WTC11 (cell line): ENCODE data around the gene AP3M1. TPM values are rescaled to one million over a fixed set of nuclear protein-coding genes. Genes with fewer than 3 reads are reported as not detected.

Experiments used
- ATAC-seq: fragments of 200-7000 bp; cut with Tn5 transposase; 2 replicates; pipeline ENCODE4 v1.10.0; 2021; ENCODE audit warnings: mild to moderate bottlenecking, moderate library complexity
- CTCF ChIA-PET: fragments of 300-600 bp; sonication (Branson Sonifier 250); formaldehyde crosslinking; loops from one replicate; lab custom pipeline; 2021; ENCODE audit warnings: antibody characterized with exemption; lab: Charles Lee
- POLR2A ChIA-PET: fragments of 350-600 bp; sonication (Branson Sonifier 250); formaldehyde crosslinking; loops from one replicate; lab custom pipeline; 2021; ENCODE audit warnings: antibody characterized with exemption; lab: Charles Lee
- DNase-seq: peaks from one replicate; pipeline ENCODE4 v3.0.0; 2021; ENCODE audit warnings: low spot score
- H3K27ac Mint-ChIP-seq: 2 replicates; pipeline ENCODE4 v1.8.0; 2021; ENCODE audit warnings: mixed read lengths
- H3K27me3 Mint-ChIP-seq: 2 replicates; pipeline ENCODE4 v1.8.0; 2021; ENCODE audit warnings: low read depth, mild to moderate bottlenecking, moderate library complexity, mixed read lengths
- H3K36me3 Mint-ChIP-seq: 2 replicates; pipeline ENCODE4 v1.8.0; 2021; ENCODE audit warnings: mixed read lengths
- H3K4me1 Mint-ChIP-seq: 2 replicates; pipeline ENCODE4 v1.8.0; 2022; ENCODE audit warnings: mixed read lengths
- H3K4me3 Mint-ChIP-seq: 2 replicates; pipeline ENCODE4 v1.8.0; 2021; ENCODE audit warnings: mild to moderate bottlenecking, moderate library complexity, mixed read lengths
- H3K9me3 Mint-ChIP-seq: 2 replicates; pipeline ENCODE4 v1.8.0; 2021; ENCODE audit warnings: mixed read lengths
- CBFB ChIP-seq: sonication (generic); formaldehyde crosslinking; IDR thresholded peaks from 2 replicates; pipeline ENCODE4 v1.8.1; 2022; ENCODE audit warnings: mild to moderate bottlenecking, low read depth, missing genetic modification reagents
- IRF2 ChIP-seq: sonication (generic); formaldehyde crosslinking; IDR thresholded peaks from 2 replicates; pipeline ENCODE4 v1.8.0; 2022; ENCODE audit warnings: low read depth, missing genetic modification reagents, borderline replicate concordance
- KAT7 ChIP-seq: sonication (generic); formaldehyde crosslinking; IDR thresholded peaks from 2 replicates; pipeline ENCODE4 v1.8.1; 2023; ENCODE audit warnings: missing genetic modification reagents, mild to moderate bottlenecking, borderline replicate concordance
- MXD4 ChIP-seq: fragments of 250-450 bp; sonication (Bioruptor Pico); IDR thresholded peaks from 2 replicates; pipeline ENCODE4 v1.8.0; 2021; ENCODE audit warnings: mild to moderate bottlenecking, moderate library complexity, borderline replicate concordance
- OVOL2 ChIP-seq: fragments of 250-450 bp; sonication (Bioruptor Pico); IDR thresholded peaks from 2 replicates; pipeline ENCODE4 v1.9.0; 2021; ENCODE audit warnings: mild to moderate bottlenecking, borderline replicate concordance
- SOX15 ChIP-seq: fragments of 250-450 bp; sonication (Bioruptor Pico); IDR thresholded peaks from 2 replicates; pipeline ENCODE4 v1.9.0; 2021; ENCODE audit warnings: mild to moderate bottlenecking
- TCF7 ChIP-seq: sonication (generic); formaldehyde crosslinking; IDR thresholded peaks from 2 replicates; pipeline ENCODE4 v1.8.0; 2022; ENCODE audit warnings: mild to moderate bottlenecking, low read depth, missing genetic modification reagents, moderate library complexity
- TEAD1 ChIP-seq: sonication (generic); formaldehyde crosslinking; IDR thresholded peaks from 2 replicates; pipeline ENCODE4 v1.8.0; 2022; ENCODE audit warnings: mild to moderate bottlenecking, missing genetic modification reagents
- TP53 ChIP-seq: sonication (generic); formaldehyde crosslinking; IDR thresholded peaks from 2 replicates; pipeline ENCODE4 v1.8.1; 2023; ENCODE audit warnings: mild to moderate bottlenecking, missing genetic modification reagents
- ZNF671 ChIP-seq: fragments of 250-450 bp; sonication (Bioruptor Pico); IDR thresholded peaks from 2 replicates; pipeline ENCODE4 v1.8.0; 2021; ENCODE audit warnings: mild to moderate bottlenecking
- total RNA-seq: library from RNA; stranded (reverse); gene quantifications from 3 replicates; pipeline ENCODE4 v1.2.3, GENCODE V29; 2021
- TF ChIP-seq, protein P1 (sequence below): fragments of 250-450 bp; sonication (Bioruptor Pico); IDR thresholded peaks from 2 replicates; pipeline ENCODE4 v1.9.0; 2021; ENCODE audit warnings: mild to moderate bottlenecking, borderline replicate concordance
- TF ChIP-seq, protein P2 (sequence below): sonication (generic); formaldehyde crosslinking; IDR thresholded peaks from 2 replicates; pipeline ENCODE4 v1.8.1; 2023; ENCODE audit warnings: mild to moderate bottlenecking, missing genetic modification reagents, borderline replicate concordance
- TF ChIP-seq, protein P3 (sequence below): sonication (generic); formaldehyde crosslinking; IDR thresholded peaks from 2 replicates; pipeline ENCODE4 v1.8.1; 2022; ENCODE audit warnings: mild to moderate bottlenecking, missing genetic modification reagents, moderate library complexity, borderline replicate concordance
- TF ChIP-seq, protein P4 (sequence below): sonication (generic); formaldehyde crosslinking; IDR thresholded peaks from 2 replicates; pipeline ENCODE4 v1.8.0; 2023; ENCODE audit warnings: missing genetic modification reagents, mild to moderate bottlenecking, borderline replicate concordance
- TF ChIP-seq, protein P5 (sequence below): sonication (generic); formaldehyde crosslinking; IDR thresholded peaks from 2 replicates; pipeline ENCODE4 v1.8.0; 2022; ENCODE audit warnings: mild to moderate bottlenecking, missing genetic modification reagents
- TF ChIP-seq, protein P6 (sequence below): fragments of 250-450 bp; sonication (Bioruptor Pico); IDR thresholded peaks from 2 replicates; pipeline ENCODE4 v1.9.0; 2021; ENCODE audit warnings: mild to moderate bottlenecking
- TF ChIP-seq, protein P7 (sequence below): sonication (generic); formaldehyde crosslinking; IDR thresholded peaks from 2 replicates; pipeline ENCODE4 v1.8.1; 2022; ENCODE audit warnings: low read depth, mild to moderate bottlenecking, moderate library complexity, missing genetic modification reagents, borderline replicate concordance
- TF ChIP-seq, protein P8 (sequence below): sonication (generic); formaldehyde crosslinking; IDR thresholded peaks from 2 replicates; pipeline ENCODE4 v1.8.0; 2022; ENCODE audit warnings: mild to moderate bottlenecking, missing genetic modification reagents

The AP3M1 gene
- total RNA-seq, 1 experiment from 2014 or later: 37.3 TPM

DNA sequence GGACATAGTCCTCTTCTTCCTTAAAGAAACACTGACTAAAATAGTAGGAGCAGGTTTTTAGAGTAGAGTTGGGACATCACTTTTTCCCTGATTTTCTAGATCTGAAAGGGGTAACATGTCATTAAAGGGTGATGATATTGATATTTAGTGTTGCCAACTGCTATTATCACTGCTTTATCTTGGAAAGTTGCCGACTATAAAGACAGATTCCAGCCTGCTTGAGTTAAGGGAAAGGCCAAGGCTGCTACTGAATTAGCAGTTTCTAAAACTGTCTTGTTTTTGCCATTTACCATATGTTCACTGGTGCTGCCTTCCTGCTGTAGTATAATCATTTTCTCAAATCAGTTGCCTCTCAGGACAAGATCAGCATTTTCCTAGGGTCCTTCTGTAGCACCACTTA is 29.7 kb downstream of the AP3M1 start (continued):
- TF ChIP-seq, protein P1, sequence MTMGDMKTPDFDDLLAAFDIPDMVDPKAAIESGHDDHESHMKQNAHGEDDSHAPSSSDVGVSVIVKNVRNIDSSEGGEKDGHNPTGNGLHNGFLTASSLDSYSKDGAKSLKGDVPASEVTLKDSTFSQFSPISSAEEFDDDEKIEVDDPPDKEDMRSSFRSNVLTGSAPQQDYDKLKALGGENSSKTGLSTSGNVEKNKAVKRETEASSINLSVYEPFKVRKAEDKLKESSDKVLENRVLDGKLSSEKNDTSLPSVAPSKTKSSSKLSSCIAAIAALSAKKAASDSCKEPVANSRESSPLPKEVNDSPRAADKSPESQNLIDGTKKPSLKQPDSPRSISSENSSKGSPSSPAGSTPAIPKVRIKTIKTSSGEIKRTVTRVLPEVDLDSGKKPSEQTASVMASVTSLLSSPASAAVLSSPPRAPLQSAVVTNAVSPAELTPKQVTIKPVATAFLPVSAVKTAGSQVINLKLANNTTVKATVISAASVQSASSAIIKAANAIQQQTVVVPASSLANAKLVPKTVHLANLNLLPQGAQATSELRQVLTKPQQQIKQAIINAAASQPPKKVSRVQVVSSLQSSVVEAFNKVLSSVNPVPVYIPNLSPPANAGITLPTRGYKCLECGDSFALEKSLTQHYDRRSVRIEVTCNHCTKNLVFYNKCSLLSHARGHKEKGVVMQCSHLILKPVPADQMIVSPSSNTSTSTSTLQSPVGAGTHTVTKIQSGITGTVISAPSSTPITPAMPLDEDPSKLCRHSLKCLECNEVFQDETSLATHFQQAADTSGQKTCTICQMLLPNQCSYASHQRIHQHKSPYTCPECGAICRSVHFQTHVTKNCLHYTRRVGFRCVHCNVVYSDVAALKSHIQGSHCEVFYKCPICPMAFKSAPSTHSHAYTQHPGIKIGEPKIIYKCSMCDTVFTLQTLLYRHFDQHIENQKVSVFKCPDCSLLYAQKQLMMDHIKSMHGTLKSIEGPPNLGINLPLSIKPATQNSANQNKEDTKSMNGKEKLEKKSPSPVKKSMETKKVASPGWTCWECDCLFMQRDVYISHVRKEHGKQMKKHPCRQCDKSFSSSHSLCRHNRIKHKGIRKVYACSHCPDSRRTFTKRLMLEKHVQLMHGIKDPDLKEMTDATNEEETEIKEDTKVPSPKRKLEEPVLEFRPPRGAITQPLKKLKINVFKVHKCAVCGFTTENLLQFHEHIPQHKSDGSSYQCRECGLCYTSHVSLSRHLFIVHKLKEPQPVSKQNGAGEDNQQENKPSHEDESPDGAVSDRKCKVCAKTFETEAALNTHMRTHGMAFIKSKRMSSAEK (CRISPR knock-in tag): no peak
- TF ChIP-seq IRF2 (no peak), SOX15 (CRISPR knock-in tag) (no peak), ZNF671 (no peak), TEAD1 (no peak), KAT7 (CRISPR knock-in tag) (no peak)
- TF ChIP-seq, protein P2, sequence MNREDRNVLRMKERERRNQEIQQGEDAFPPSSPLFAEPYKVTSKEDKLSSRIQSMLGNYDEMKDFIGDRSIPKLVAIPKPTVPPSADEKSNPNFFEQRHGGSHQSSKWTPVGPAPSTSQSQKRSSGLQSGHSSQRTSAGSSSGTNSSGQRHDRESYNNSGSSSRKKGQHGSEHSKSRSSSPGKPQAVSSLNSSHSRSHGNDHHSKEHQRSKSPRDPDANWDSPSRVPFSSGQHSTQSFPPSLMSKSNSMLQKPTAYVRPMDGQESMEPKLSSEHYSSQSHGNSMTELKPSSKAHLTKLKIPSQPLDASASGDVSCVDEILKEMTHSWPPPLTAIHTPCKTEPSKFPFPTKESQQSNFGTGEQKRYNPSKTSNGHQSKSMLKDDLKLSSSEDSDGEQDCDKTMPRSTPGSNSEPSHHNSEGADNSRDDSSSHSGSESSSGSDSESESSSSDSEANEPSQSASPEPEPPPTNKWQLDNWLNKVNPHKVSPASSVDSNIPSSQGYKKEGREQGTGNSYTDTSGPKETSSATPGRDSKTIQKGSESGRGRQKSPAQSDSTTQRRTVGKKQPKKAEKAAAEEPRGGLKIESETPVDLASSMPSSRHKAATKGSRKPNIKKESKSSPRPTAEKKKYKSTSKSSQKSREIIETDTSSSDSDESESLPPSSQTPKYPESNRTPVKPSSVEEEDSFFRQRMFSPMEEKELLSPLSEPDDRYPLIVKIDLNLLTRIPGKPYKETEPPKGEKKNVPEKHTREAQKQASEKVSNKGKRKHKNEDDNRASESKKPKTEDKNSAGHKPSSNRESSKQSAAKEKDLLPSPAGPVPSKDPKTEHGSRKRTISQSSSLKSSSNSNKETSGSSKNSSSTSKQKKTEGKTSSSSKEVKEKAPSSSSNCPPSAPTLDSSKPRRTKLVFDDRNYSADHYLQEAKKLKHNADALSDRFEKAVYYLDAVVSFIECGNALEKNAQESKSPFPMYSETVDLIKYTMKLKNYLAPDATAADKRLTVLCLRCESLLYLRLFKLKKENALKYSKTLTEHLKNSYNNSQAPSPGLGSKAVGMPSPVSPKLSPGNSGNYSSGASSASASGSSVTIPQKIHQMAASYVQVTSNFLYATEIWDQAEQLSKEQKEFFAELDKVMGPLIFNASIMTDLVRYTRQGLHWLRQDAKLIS (CRISPR knock-in tag): no peak
- TF ChIP-seq, protein P3, sequence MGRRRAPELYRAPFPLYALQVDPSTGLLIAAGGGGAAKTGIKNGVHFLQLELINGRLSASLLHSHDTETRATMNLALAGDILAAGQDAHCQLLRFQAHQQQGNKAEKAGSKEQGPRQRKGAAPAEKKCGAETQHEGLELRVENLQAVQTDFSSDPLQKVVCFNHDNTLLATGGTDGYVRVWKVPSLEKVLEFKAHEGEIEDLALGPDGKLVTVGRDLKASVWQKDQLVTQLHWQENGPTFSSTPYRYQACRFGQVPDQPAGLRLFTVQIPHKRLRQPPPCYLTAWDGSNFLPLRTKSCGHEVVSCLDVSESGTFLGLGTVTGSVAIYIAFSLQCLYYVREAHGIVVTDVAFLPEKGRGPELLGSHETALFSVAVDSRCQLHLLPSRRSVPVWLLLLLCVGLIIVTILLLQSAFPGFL (CRISPR knock-in tag): no peak

DNA sequence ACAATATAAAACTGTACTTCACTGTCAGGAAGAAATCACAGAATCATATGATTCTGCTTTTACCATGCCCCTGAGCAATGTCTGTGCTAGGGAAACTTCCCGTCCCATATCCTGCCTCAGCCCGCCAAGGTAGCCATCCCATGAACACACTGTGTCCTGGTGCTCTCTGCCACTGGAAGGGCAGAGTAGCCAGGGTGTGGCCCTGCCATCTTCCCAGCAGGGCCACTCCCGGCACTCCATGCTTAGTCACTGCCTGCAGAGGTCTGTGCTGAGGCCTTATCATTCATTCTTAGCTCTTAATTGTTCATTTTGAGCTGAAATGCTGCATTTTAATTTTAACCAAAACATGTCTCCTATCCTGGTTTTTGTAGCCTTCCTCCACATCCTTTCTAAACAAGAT is 31.8 kb downstream of the AP3M1 start:
- H3K4me1 Mint-ChIP-seq: peaks cover 2% of the 10 kb centered on the region; the same call in 1 of the 2 replicates
- ATAC-seq (no peak), DNase-seq (no peak)
- TF ChIP-seq TCF7 (CRISPR knock-in tag) (no peak), TP53 (CRISPR knock-in tag) (no peak), CBFB (no peak), MXD4 (no peak), OVOL2 (no peak)
- TF ChIP-seq, protein P4, sequence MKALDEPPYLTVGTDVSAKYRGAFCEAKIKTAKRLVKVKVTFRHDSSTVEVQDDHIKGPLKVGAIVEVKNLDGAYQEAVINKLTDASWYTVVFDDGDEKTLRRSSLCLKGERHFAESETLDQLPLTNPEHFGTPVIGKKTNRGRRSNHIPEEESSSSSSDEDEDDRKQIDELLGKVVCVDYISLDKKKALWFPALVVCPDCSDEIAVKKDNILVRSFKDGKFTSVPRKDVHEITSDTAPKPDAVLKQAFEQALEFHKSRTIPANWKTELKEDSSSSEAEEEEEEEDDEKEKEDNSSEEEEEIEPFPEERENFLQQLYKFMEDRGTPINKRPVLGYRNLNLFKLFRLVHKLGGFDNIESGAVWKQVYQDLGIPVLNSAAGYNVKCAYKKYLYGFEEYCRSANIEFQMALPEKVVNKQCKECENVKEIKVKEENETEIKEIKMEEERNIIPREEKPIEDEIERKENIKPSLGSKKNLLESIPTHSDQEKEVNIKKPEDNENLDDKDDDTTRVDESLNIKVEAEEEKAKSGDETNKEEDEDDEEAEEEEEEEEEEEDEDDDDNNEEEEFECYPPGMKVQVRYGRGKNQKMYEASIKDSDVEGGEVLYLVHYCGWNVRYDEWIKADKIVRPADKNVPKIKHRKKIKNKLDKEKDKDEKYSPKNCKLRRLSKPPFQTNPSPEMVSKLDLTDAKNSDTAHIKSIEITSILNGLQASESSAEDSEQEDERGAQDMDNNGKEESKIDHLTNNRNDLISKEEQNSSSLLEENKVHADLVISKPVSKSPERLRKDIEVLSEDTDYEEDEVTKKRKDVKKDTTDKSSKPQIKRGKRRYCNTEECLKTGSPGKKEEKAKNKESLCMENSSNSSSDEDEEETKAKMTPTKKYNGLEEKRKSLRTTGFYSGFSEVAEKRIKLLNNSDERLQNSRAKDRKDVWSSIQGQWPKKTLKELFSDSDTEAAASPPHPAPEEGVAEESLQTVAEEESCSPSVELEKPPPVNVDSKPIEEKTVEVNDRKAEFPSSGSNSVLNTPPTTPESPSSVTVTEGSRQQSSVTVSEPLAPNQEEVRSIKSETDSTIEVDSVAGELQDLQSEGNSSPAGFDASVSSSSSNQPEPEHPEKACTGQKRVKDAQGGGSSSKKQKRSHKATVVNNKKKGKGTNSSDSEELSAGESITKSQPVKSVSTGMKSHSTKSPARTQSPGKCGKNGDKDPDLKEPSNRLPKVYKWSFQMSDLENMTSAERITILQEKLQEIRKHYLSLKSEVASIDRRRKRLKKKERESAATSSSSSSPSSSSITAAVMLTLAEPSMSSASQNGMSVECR (CRISPR knock-in tag): no peak
- TF ChIP-seq, protein P5, sequence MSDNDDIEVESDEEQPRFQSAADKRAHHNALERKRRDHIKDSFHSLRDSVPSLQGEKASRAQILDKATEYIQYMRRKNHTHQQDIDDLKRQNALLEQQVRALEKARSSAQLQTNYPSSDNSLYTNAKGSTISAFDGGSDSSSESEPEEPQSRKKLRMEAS (CRISPR knock-in tag): no peak
- TF ChIP-seq, protein P6, sequence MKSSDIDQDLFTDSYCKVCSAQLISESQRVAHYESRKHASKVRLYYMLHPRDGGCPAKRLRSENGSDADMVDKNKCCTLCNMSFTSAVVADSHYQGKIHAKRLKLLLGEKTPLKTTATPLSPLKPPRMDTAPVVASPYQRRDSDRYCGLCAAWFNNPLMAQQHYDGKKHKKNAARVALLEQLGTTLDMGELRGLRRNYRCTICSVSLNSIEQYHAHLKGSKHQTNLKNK (CRISPR knock-in tag): no peak
- TF ChIP-seq, protein P7, sequence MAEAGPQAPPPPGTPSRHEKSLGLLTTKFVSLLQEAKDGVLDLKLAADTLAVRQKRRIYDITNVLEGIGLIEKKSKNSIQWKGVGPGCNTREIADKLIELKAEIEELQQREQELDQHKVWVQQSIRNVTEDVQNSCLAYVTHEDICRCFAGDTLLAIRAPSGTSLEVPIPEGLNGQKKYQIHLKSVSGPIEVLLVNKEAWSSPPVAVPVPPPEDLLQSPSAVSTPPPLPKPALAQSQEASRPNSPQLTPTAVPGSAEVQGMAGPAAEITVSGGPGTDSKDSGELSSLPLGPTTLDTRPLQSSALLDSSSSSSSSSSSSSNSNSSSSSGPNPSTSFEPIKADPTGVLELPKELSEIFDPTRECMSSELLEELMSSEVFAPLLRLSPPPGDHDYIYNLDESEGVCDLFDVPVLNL: no peak
- TF ChIP-seq, protein P8, sequence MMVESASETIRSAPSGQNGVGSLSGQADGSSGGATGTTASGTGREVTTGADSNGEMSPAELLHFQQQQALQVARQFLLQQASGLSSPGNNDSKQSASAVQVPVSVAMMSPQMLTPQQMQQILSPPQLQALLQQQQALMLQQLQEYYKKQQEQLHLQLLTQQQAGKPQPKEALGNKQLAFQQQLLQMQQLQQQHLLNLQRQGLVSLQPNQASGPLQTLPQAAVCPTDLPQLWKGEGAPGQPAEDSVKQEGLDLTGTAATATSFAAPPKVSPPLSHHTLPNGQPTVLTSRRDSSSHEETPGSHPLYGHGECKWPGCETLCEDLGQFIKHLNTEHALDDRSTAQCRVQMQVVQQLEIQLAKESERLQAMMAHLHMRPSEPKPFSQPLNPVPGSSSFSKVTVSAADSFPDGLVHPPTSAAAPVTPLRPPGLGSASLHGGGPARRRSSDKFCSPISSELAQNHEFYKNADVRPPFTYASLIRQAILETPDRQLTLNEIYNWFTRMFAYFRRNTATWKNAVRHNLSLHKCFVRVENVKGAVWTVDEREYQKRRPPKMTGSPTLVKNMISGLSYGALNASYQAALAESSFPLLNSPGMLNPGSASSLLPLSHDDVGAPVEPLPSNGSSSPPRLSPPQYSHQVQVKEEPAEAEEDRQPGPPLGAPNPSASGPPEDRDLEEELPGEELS (CRISPR knock-in tag): no peak
- H3K27ac Mint-ChIP-seq: peak overlapping the region; percentile 54; the same call in 1 of the 2 replicates
- H3K36me3 Mint-ChIP-seq: peaks cover 76% of the 10 kb centered on the region
- CTCF ChIA-PET: no interaction called here
- H3K9me3 Mint-ChIP-seq: no peaks in the 10 kb centered on the region
- POLR2A ChIA-PET: no interaction called here
- no peaks in the 10 kb centered on the region for H3K27me3 Mint-ChIP-seq
- H3K4me3 Mint-ChIP-seq: no peak overlapping the region
